GM19240 (cell line): ENCODE results near the gene SNRNP48.

ENCODE experiments used
- DNase-seq: peaks from one replicate; pipeline ENCODE4 v3.0.0; 2011; ENCODE audit warnings: low spot score; ENCODE audit not compliant: insufficient read length

SNRNP48 gene

GRCh38 chr6:7558781-7559180 is 31.2 kb upstream of the SNRNP48 start:
- no peak for DNase-seq

DNA sequence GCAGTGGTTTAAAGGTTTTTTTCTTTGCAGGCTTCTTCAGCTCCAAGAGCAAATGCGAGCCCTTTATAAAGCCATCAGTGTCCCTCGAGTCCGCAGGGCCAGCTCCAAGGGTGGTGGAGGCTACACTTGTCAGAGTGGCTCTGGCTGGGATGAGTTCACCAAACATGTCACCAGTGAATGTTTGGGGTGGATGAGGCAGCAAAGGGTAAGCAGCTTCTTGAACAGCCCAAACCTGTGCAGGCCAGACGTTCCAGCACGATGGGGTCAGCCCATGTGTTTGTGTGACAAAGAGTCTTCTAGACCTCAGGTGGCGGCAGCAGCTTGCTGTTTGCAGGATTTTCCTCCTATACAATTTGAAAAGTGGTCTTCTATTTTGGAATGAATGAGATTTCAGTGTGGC is 30.8 kb upstream of the SNRNP48 start:
- DNase-seq, result no peak

GRCh38 chr6:7559651-7560385 is 30.2 kb upstream of the SNRNP48 start:
- DNase-seq, result no peak

GRCh38 chr6:7561153-7561964 is 28.6 kb upstream of the SNRNP48 start:
- no peak for DNase-seq

GRCh38 chr6:7562769-7563168 is 27.2 kb upstream of the SNRNP48 start:
- no peak for DNase-seq

DNA sequence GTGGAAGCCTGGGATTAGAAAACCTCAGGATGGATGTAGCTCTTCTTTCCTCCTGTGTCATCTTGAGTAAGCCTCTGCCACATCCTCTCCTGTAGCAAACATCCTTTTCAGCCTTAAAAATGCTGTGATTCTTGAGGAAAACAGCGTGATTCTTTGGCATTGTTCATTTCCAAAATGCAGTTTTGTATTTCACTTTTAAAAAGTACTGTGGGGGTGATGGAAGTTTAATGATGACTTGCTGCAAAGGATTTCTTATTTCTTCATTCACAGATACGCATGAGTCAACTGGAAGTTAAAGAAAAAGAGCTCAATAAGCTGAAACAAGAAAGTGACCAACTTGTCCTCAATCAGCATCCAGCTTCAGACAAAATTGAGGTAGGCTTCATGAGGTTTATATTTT is 23.9 kb upstream of the SNRNP48 start:
- no peak for DNase-seq

DNA sequence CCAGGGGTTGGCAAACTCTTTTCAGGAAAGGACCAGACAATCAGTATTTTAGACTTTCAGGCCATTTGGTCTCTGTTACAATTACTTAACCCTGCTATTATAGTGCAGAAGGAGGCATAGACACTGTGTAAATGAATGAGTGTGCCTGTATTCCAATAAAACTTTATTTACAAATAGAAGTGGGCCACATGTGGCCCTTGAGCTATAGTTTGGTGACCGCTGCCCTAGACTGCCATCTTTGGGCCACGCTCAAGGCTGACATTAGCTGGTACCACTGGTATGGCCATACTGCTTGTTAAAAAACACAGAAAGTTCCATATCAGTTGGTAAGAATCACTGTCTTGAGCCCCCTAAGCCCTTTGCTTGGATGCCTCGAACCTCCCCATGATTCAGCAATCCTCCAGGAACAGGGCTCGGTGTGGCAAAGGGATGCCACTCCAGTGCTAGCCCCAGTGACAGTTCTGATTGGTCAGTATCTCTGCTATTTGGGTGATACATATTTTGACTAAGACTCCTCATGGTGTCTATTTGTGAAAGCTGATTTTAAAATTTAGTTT is 23.3 kb upstream of the SNRNP48 start:
- DNase-seq, result no peak

DNA sequence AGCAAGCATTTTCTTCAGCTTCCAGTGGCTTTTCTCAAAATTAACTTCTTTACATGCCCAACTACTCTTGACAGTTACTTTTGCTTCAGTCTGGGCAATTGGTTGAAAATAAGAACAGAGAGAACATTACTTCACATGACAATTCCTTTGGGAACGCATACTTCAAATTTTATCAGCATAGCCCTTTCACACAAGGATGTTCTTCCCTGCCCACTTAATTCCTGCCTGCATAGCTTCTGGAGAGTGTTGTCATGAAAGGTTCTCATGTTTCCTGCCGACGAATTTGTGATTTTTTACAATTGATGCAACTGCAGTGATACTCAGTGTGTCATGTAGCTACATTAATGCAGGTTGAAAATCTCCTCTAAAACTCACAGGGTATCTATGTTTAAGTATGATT is 22.0 kb upstream of the SNRNP48 start:
- no peak for DNase-seq

- DNase-seq, result no peak
Measured at GRCh38 chr6:7569082-7569481, 20.9 kb upstream of the SNRNP48 start.

DNA sequence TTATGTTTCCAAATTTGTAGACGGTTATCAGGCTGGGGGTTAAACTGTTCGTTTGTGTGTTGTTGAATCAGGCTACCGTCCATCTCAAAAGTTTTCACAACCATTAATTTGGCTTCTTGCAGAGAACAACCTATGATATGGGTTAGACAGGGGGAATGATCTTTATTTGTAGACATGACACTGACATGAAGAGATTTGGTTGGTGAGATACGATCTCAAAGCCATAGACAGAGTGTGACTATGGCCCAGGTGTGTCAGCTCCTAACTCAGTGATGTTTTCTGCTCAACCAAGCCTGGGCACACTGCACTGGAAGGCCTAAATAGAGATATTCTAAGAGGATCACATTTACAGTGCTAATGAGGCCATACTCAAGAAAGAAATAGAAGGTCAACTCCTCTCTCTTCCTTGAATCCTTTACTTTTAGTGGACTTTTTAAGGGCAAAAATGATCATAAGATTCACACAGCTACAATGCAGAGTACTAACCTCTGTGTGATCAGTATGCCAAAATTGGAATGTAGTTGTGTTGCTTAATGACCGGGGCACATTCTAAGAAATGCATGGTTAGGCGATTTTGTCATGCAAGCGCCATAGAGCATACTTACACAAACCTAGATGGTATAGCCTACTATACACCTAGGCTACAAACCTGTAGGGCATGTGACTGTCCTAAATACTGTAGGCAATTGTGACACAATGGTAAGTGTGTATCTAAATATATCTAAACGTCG is 17.6 kb upstream of the SNRNP48 start:
- no peak for DNase-seq

- no peak for DNase-seq
Measured at GRCh38 chr6:7574500-7574899, 15.5 kb upstream of the SNRNP48 start.

GRCh38 chr6:7578516-7578915 is 11.5 kb upstream of the SNRNP48 start:
- DNase-seq, result no peak

- DNase-seq, result no peak
Measured at GRCh38 chr6:7578931-7579330, 11.1 kb upstream of the SNRNP48 start.

DNA sequence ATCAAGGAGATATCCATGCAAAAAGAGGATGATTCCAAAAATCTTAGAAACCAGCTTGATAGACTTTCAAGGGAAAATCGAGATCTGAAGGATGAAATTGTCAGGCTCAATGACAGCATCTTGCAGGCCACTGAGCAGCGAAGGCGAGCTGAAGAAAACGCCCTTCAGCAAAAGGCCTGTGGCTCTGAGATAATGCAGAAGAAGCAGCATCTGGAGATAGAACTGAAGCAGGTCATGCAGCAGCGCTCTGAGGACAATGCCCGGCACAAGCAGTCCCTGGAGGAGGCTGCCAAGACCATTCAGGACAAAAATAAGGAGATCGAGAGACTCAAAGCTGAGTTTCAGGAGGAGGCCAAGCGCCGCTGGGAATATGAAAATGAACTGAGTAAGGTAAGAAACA is 10.1 kb upstream of the SNRNP48 start:
- no peak for DNase-seq

DNA sequence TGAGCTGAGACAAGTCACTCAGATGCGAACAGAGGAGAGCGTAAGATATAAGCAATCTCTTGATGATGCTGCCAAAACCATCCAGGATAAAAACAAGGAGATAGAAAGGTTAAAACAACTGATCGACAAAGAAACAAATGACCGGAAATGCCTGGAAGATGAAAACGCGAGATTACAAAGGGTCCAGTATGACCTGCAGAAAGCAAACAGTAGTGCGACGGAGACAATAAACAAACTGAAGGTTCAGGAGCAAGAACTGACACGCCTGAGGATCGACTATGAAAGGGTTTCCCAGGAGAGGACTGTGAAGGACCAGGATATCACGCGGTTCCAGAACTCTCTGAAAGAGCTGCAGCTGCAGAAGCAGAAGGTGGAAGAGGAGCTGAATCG is 9.5 kb upstream of the SNRNP48 start:
- no peak for DNase-seq

DNA sequence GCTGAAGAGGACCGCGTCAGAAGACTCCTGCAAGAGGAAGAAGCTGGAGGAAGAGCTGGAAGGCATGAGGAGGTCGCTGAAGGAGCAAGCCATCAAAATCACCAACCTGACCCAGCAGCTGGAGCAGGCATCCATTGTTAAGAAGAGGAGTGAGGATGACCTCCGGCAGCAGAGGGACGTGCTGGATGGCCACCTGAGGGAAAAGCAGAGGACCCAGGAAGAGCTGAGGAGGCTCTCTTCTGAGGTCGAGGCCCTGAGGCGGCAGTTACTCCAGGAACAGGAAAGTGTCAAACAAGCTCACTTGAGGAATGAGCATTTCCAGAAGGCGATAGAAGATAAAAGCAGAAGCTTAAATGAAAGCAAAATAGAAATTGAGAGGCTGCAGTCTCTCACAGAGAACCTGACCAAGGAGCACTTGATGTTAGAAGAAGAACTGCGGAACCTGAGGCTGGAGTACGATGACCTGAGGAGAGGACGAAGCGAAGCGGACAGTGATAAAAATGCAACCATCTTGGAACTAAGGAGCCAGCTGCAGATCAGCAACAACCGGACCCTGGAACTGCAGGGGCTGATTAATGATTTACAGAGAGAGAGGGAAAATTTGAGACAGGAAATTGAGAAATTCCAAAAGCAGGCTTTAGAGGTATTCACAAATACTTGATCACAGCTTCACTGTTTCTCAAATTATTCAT is 8.9 kb upstream of the SNRNP48 start:
- DNase-seq, result no peak

- DNase-seq, result no peak
Measured at GRCh38 chr6:7585287-7585930, 4.6 kb upstream of the SNRNP48 start.

GRCh38 chr6:7587631-7588100 is 2.3 kb upstream of the SNRNP48 start:
- no peak for DNase-seq

DNA sequence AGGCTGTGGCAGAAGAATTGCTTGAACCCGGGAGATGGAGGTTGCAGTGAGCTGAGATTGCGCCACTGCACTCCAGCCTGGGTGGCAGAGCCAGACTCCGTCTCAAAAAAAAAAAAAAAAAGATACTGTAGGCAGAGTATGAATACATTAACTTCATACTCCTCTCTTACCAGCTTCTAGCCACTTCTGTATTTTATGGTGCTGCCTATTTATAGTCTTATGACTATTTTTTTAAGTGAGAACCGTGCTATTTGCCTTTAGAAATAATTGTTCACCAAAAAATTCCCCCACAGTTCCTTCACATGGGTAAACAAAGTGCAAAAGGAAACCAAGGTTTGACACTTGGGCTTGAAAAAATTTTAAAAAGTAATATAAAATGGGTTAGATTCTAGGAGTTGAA is 1.5 kb upstream of the SNRNP48 start:
- DNase-seq, result no peak

GRCh38 chr6:7589221-7589620 is 777 bp upstream of the SNRNP48 start:
- no peak for DNase-seq

DNA sequence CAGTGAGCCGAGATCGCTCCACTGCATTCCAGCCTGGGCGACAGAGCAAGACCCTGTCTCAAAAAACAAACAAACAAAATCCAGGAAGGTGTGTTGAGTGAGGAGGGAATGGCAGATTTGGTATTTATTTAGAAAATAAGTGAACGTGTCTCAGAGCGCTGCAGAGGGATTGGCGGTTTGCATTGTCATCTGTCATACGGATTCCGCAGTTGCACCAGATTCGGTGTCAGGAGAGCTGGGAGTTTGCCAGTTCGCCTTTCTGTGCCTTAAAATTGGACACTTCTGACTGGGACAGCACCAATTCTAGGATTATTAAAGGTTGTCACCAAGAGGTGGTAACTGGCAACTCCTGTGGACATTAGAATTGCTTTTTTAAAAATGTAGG is 912 bp downstream of the SNRNP48 start:
- DNase-seq, result no peak
